Mesangial cell (primary cell): Measurements from ENCODE around the gene SSX5. TPM values are rescaled to one million over a fixed set of nuclear protein-coding genes. Genes with fewer than 3 reads are reported as not detected.

ENCODE experiments used
- total RNA-seq: library from RNA; depleted of rRNA; stranded (reverse); fragments of >200 nt; gene quantifications from 2 replicates; pipeline ENCODE4 v1.2.3, GENCODE V29; 2015

Gene SSX5
- not detected in 2 replicates for total RNA-seq

GRCh38 chrX:48196745-48197201, at the start of gene SSX5:
SSX5 (minus strand) TSS chrX:48196795; CDS start chrX:48195358, 1,437 bp downstream.

Other genes with a start within 250 kb of the SSX5 start
- gene ZNF182, start 192.8 kb downstream of the SSX5 start, total RNA-seq, result 1.6 and 2.3 TPM in 2 replicates
- not detected in 2 replicates for gene SPACA5, start 189.8 kb downstream of the SSX5 start, total RNA-seq
- 0.33 and 1.0 TPM in 2 replicates for gene ZNF630, start 125.2 kb downstream of the SSX5 start, total RNA-seq
- not detected in 2 replicates for gene SPACA5B, start 66.2 kb downstream of the SSX5 start, total RNA-seq
- gene SSX1, start 58.6 kb upstream of the SSX5 start, total RNA-seq, result not detected in 2 replicates
- not detected in 2 replicates for gene SSX3, start 159.9 kb upstream of the SSX5 start, total RNA-seq
- gene SSX4, start 186.7 kb upstream of the SSX5 start, total RNA-seq, result not detected in 2 replicates
- gene SSX4B, start 215.2 kb upstream of the SSX5 start, total RNA-seq, result not detected in 2 replicates